Naive thymus-derived CD8-positive, alpha-beta T cell (primary cell): ENCODE measurements around the gene CIRBP. TPM values are rescaled to one million over a fixed set of nuclear protein-coding genes. Genes with fewer than 3 reads are reported as not detected.
"Not testable (repeated sequence)": the region's sequence is repeated elsewhere in the genome, so short reads cannot be mapped to it uniquely, and the experiment has no call there.

Experiments
- ATAC-seq, 2 donors: fragments of 150-1000 bp; cut with Tn5 transposase in 1 of 2; sonication (Bioruptor Pico), chemical (Tn5 transposase) in 1 of 2; 1 replicate in 1 of 2; 2 replicates in 1 of 2; pipeline ENCODE4 v1.10.0; 2021; ENCODE audit warnings: mild to moderate bottlenecking in 2 of 2, moderate library complexity in 2 of 2
- POLR2A ChIA-PET: fragments of 350-600 bp; sonication (Branson Sonifier 250); formaldehyde crosslinking; loops from one replicate; lab custom pipeline; 2021; ENCODE audit warnings: antibody characterized with exemption; lab: Charles Lee
- DNase-seq, 10 donors: peaks; one replicate each; pipeline versions ENCODE4 v3.0.0 to v3.0.0-alpha.2; 2020 to 2022
- H3K27ac Mint-ChIP-seq, 10 donors: one replicate each; pipeline ENCODE4 v1.8.0; 2020 to 2022; ENCODE audit warnings: mild to moderate bottlenecking in 10 of 10, mixed read lengths in 10 of 10, moderate library complexity in 4 of 10, inconsistent platforms in 1 of 10
- H3K27me3 Mint-ChIP-seq, 5 donors: one replicate each; pipeline ENCODE4 v1.8.0; 2021 to 2022; ENCODE audit warnings: mixed read lengths in 5 of 5
- H3K36me3 Mint-ChIP-seq, 3 donors: one replicate each; pipeline ENCODE4 v1.8.0; 2020 to 2022; ENCODE audit warnings: mixed read lengths in 3 of 3, mild to moderate bottlenecking in 2 of 3, inconsistent platforms in 1 of 3
- H3K4me1 Mint-ChIP-seq, 4 donors: one replicate each; pipeline ENCODE4 v1.8.0; 2021 to 2022; ENCODE audit warnings: mixed read lengths in 4 of 4
- H3K4me3 Mint-ChIP-seq, 10 donors: one replicate each; pipeline ENCODE4 v1.8.0; 2020 to 2022; ENCODE audit warnings: mild to moderate bottlenecking in 10 of 10, mixed read lengths in 10 of 10, moderate library complexity in 6 of 10, inconsistent platforms in 1 of 10
- H3K9me3 Mint-ChIP-seq, 9 donors: one replicate each; pipeline ENCODE4 v1.8.0; 2020 to 2022; ENCODE audit warnings: mixed read lengths in 9 of 9, mild to moderate bottlenecking in 3 of 9, inconsistent platforms in 1 of 9, moderate library complexity in 1 of 9
- polyA plus RNA-seq, 3 donors: library from polyadenylated mRNA; unstranded; fragments of 300-500 nt; fragmentation: Illumina TruSeq; gene quantifications; one replicate each; pipeline ENCODE4 v1.2.3, GENCODE V29; 2021
- total RNA-seq, 8 experiments: library from RNA in 2 of 8; stranded (reverse) in 2 of 8; gene quantifications; one replicate each; pipeline ENCODE4 v1.2.3 and lab custom pipeline; 2021 to 2026

CIRBP gene
- total and polyA plus RNA-seq, 5 experiments from 2014 or later: 204 to 579 (median 273) TPM

- Mint-ChIP-seq H3K9me3 (no peaks in the 10 kb centered on the region), H3K36me3 (no peaks in the 10 kb centered on the region), H3K4me1 (peaks cover 2 to 9% (median 4%) of the 10 kb centered on the region in 4 donors), H3K27ac (peak overlapping the region in 1 of 10 donors; percentile 17), H3K27me3 (peaks cover 3 to 35% (median 15%) of the 10 kb centered on the region in 5 donors), H3K4me3 (peak overlapping the region in 1 of 10 donors; percentile 39)
- no peak for DNase-seq
- no peak for ATAC-seq
- POLR2A ChIA-PET: no interaction called here
These were observed 27.6 kb downstream of the CIRBP start for GRCh38 chr19:1296575-1297271.

DNA sequence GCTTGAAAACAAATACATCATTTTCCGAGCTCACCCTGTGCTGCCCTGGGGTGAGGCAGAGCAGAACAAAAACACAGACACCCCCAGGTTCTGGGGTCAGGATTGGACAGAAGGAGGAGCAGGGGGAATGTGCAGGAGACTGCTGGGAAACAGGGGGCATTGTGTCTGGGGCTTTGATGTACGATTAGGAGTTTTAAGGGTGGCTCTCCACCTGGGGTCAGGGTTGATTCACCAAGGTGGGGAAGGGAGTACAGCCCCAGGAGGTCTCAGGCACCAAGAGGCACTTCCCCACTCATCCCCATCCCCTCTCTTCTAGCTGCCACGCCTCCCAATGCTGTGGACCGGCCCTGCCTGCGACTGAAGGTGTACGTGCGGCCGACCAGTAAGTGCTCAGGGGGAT, 29.1 kb downstream of the CIRBP start:
- Mint-ChIP-seq H3K36me3 (no peaks in the 10 kb centered on the region), H3K4me1 (peaks cover 0 to 7% (median 1%) of the 10 kb centered on the region in 4 donors), H3K27me3 (peaks cover 0 to 24% (median 9%) of the 10 kb centered on the region in 5 donors), H3K27ac (no peak overlapping the region), H3K9me3 (no peaks in the 10 kb centered on the region), H3K4me3 (no peak overlapping the region)
- ATAC-seq (no peak), DNase-seq (no peak)
- POLR2A ChIA-PET: no interaction called here

- Mint-ChIP-seq H3K36me3 (no peaks in the 10 kb centered on the region), H3K9me3 (no peaks in the 10 kb centered on the region), H3K27me3 (peaks cover 0 to 11% (median under 1%) of the 10 kb centered on the region in 5 donors), H3K4me1 (peaks cover 0 to 4% (median 1%) of the 10 kb centered on the region in 4 donors), H3K27ac (no peak overlapping the region), H3K4me3 (no peak overlapping the region)
- ATAC-seq: no peak
- POLR2A ChIA-PET: no interaction called here
- no peak for DNase-seq
These were observed 30.7 kb downstream of the CIRBP start for GRCh38 chr19:1299801-1300200.

DNA sequence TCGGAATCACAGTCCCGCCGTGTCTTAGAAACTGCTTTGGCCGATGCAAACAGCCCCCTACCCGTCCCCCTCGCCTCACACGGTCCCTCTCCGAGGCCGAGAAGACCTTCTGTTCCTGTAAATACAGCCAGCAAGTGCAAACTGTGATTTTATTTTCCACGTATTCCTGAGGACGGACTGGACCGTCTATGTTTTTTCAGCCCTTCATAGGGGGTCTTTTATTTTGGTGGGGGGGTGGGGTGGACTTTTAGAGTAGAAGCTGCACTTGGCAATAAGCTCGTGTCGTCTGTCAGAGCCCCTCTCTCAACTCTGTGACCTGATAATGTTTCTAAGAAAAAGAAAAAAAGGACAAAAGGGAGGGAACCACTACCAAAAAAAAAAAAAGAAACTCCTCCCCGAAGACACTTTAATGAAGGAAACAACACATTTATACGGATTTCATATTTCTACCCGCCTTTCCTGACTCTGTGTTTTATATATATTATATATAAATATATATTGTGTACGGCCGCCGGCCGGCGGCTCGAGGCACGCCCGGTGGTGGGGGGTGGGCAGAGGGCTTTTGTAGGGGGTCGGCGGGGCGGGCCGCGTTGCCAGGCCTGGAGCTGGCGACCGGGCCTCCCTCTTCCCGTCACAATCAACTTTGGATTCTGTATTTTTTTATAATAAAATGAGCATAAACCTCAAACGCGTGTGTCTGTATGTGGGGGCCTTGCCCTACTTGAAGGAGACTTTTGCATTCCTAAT, 31.8 kb downstream of the CIRBP start:
- Mint-ChIP-seq H3K4me1 (no peaks in the 10 kb centered on the region), H3K4me3 (no peak overlapping the region), H3K27me3 (peaks cover 0 to 5% (median 0%) of the 10 kb centered on the region in 5 donors), H3K9me3 (no peaks in the 10 kb centered on the region), H3K36me3 (no peaks in the 10 kb centered on the region), H3K27ac (no peak overlapping the region)
- POLR2A ChIA-PET: interaction anchor here (0.7 kb wide), 1 partner anchor 353 kb away, joined by 4 read pairs; no protein-coding TSS in a partner anchor
- ATAC-seq (no peak), DNase-seq (no peak)

DNA sequence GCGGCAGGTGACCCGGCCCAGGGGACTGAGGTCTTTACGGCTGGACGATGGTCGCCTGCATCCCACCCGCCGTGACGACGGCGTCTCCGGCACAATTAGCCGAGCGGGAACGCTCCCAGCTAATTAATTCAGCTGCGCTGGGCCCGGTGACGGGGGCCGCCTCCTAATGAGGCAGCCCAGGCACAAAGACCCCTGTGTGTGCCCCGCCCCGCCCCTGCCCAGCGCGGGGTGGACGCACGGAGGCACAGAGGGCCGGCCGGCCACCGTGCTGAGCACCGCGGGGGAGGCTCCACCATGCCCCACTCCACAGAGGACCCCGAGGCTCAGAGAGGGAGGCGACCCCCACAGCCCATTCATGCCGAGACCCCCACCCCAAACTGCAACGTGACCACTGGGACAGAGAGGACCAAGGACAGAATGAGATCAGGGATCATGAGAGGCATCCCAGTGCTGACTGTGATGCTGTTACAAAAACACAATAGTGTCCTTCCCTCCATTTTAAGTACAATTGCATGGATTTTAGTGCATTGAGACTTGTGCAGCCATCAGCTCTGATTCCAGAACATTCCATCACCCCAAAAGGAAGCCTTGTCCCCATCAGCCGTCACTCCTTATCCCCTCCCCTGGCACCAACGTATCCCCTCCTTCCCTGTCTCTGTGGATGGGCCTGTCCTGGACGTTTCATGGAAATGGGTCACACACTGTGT, 33.6 kb downstream of the CIRBP start:
- no peak overlapping the region for H3K4me3 Mint-ChIP-seq
- DNase-seq (no peak), ATAC-seq (no peak)
- no peaks in the 10 kb centered on the region for H3K27me3 Mint-ChIP-seq
- no peaks in the 10 kb centered on the region for H3K9me3 Mint-ChIP-seq
- H3K4me1 Mint-ChIP-seq: no peaks in the 10 kb centered on the region
- peak overlapping the region in 1 of 10 donors; percentile 5 for H3K27ac Mint-ChIP-seq
- POLR2A ChIA-PET: no interaction called here
- no peaks in the 10 kb centered on the region for H3K36me3 Mint-ChIP-seq

GRCh38 chr19:1304197-1304924, 35.2 kb downstream of the CIRBP start:
- no peaks in the 10 kb centered on the region for H3K9me3 Mint-ChIP-seq
- H3K27me3 Mint-ChIP-seq: no peaks in the 10 kb centered on the region
- no peaks in the 10 kb centered on the region for H3K4me1 Mint-ChIP-seq
- DNase-seq (no peak), ATAC-seq (no peak)
- no peaks in the 10 kb centered on the region for H3K36me3 Mint-ChIP-seq
- peak overlapping the region in 1 of 10 donors; percentile 9 for H3K27ac Mint-ChIP-seq
- H3K4me3 Mint-ChIP-seq: no peak overlapping the region
- POLR2A ChIA-PET: no interaction called here

- POLR2A ChIA-PET: interaction anchor here (0.7 kb wide), 1 partner anchor 132 kb away, joined by 3 read pairs; no protein-coding TSS in a partner anchor
- not testable (repeated sequence) for DNase-seq, H3K4me3 Mint-ChIP-seq, H3K36me3 Mint-ChIP-seq, H3K27me3 Mint-ChIP-seq, ATAC-seq, H3K27ac Mint-ChIP-seq, H3K9me3 Mint-ChIP-seq, H3K4me1 Mint-ChIP-seq
These were observed 36.2 kb downstream of the CIRBP start for GRCh38 chr19:1305354-1305753.

DNA sequence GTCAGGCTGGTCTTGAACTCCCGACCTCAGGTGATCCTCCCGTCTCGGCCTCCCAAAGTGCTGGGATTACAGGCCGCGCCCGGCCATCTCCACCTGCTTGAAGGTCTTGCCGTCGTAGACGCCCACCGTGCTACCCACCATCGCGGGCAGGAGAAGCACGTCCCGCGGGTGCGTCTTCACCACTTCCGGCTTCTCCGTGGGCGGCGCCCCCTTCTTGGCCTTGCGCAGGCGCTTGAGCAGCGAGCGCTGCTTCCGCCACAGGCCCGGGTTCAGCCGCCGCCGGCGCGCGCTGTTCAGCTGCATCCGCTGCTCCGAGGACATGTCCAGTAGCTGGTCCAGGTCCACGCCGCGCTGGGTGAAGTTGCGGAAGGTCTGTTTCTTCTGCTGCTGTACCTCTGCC, 38.2 kb downstream of the CIRBP start:
- H3K27ac Mint-ChIP-seq: no peak overlapping the region
- H3K4me3 Mint-ChIP-seq: peak overlapping the region in 1 of 10 donors; percentile 24
- H3K27me3 Mint-ChIP-seq: no peaks in the 10 kb centered on the region
- ATAC-seq (no peak), DNase-seq (no peak)
- POLR2A ChIA-PET: no interaction called here
- no peaks in the 10 kb centered on the region for H3K9me3 Mint-ChIP-seq
- H3K36me3 Mint-ChIP-seq: no peaks in the 10 kb centered on the region
- H3K4me1 Mint-ChIP-seq: no peaks in the 10 kb centered on the region

- H3K27ac Mint-ChIP-seq: no peak overlapping the region
- peak overlapping the region in 1 of 10 donors; percentile 46 for H3K4me3 Mint-ChIP-seq
- no peaks in the 10 kb centered on the region for H3K36me3 Mint-ChIP-seq
- POLR2A ChIA-PET: no interaction called here
- H3K9me3 Mint-ChIP-seq: no peaks in the 10 kb centered on the region
- H3K27me3 Mint-ChIP-seq: no peaks in the 10 kb centered on the region
- ATAC-seq: no peak
- DNase-seq: no peak
- no peaks in the 10 kb centered on the region for H3K4me1 Mint-ChIP-seq
These were observed 38.7 kb downstream of the CIRBP start for GRCh38 chr19:1307755-1308303.

GRCh38 chr19:1308718-1309117, 39.6 kb downstream of the CIRBP start:
- POLR2A ChIA-PET: no interaction called here
- Mint-ChIP-seq H3K4me3 (no peak overlapping the region), H3K27ac (no peak overlapping the region), H3K27me3 (no peaks in the 10 kb centered on the region), H3K4me1 (no peaks in the 10 kb centered on the region), H3K36me3 (no peaks in the 10 kb centered on the region), H3K9me3 (no peaks in the 10 kb centered on the region)
- DNase-seq: no peak
- ATAC-seq: no peak

DNA sequence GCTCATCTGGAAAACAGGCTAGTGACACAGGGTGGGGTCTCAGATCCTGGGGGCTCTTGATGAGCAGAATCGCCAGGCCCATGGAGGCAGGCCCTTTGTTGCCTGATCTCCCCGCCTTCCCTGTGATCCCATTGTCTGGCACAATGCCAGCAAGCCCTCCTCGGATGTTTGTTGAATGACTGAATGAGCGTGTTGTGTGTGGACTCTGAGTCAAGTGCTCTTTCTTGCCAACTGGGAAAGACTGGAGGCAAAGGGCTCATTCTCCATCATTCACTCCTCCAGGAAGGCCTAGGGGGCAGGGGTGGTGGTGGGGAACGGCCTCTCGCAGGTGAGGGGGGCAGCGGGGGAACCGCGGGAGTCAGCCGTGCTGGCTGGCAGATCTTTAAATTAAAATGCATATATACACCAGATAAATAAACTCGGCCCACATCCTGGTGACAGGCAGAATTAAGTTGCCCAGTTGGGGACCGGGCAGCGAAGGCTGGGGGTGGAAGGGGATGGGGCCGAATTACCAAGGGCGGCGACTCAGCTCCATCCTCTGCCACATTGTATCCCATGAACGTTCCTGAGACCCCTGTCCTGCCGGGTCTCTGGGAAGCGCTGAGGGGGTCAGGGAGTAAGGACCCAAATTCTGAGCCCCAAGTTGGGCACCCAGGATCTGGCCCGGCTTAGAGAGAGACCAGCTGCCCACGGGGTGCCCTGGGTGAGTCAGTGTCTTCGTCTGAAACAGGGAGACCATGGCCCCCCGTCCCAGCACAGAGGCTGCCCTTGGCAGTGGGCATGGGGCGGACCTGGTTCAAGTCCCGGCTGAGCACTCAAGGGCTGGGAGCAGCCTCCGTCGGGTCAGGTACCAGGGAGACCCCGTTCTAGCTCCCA, 41.1 kb downstream of the CIRBP start:
- no peak overlapping the region for H3K4me3 Mint-ChIP-seq
- ATAC-seq (no peak), DNase-seq (no peak)
- no peaks in the 10 kb centered on the region for H3K4me1 Mint-ChIP-seq
- POLR2A ChIA-PET: no interaction called here
- H3K27ac Mint-ChIP-seq: no peak overlapping the region
- H3K36me3 Mint-ChIP-seq: no peaks in the 10 kb centered on the region
- H3K9me3 Mint-ChIP-seq: no peaks in the 10 kb centered on the region
- H3K27me3 Mint-ChIP-seq: peaks cover 0 to 7% (median 0%) of the 10 kb centered on the region in 5 donors

GRCh38 chr19:1310853-1311180, 41.7 kb downstream of the CIRBP start:
- POLR2A ChIA-PET: no interaction called here
- no peak for ATAC-seq
- H3K9me3 Mint-ChIP-seq: no peaks in the 10 kb centered on the region
- no peaks in the 10 kb centered on the region for H3K36me3 Mint-ChIP-seq
- H3K4me3 Mint-ChIP-seq: no peak overlapping the region
- H3K27me3 Mint-ChIP-seq: peaks cover 0 to 9% (median 0%) of the 10 kb centered on the region in 5 donors
- H3K27ac Mint-ChIP-seq: no peak overlapping the region
- no peak for DNase-seq
- no peaks in the 10 kb centered on the region for H3K4me1 Mint-ChIP-seq
